ENCODE measurements around the gene COMMD10. TPM values are rescaled to one million over a fixed set of nuclear protein-coding genes. Genes with fewer than 3 reads are reported as not detected.

The COMMD10 gene
- total and polyA plus RNA-seq, 2 experiments from 2014 or later, result 37.7 to 52.2 TPM

DNA sequence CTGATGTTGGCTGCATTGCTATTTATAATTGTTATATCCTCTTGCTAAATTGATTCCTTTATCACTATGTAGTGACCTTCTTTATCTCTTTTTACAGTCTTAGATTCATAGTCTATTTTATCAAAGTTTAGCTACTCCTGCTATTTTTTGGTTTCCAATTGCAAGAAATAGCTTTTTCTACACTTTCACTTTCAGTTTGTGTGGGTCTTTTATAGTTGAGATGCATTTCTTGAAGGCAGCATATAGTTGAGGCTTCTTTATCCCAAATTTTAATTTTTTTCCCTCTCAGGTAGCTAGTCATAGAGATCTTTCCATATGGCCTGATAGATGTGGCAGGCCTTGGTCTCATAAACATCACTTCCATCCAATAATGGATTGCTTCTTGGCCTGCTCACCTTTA is 228.5 kb downstream of the COMMD10 start:
- H3K9me3 ChIP-seq (ENCODE audit: low read depth), result peaks cover 1% of the 10 kb centered on the region

GRCh38 chr5:116315531-116315930 is 230.7 kb downstream of the COMMD10 start:
- H3K4me1 ChIP-seq (ENCODE audit: insufficient read depth), result no peaks in the 10 kb centered on the region
- H3K27me3 ChIP-seq, result no peaks in the 10 kb centered on the region
- TF ChIP-seq EZH2phosphoT487 (IDR thresholded peaks at IDR 0.05; ENCODE audit: low read depth, severe bottlenecking, unreplicated experiment), result no peak
- H3K27ac ChIP-seq, result no peak overlapping the region
- H4K20me1 ChIP-seq (ENCODE audit: insufficient read depth, poor library complexity, severe bottlenecking), result no peaks in the 10 kb centered on the region
- H3K9me3 ChIP-seq (ENCODE audit: low read depth), result no peaks in the 10 kb centered on the region
- no peak overlapping the region for H2AFZ ChIP-seq
- DNase-seq (ENCODE audit: low spot score), result no peak
- H3K79me2 ChIP-seq, result no peaks in the 10 kb centered on the region
- no peak overlapping the region for H3K4me3 ChIP-seq
- H3K36me3 ChIP-seq (replicated peaks; ENCODE audit: insufficient read depth, low read depth), result no peaks in the 10 kb centered on the region
- 64% methylated on average over 2 of the region's 2 CpGs for WGBS (ENCODE audit: low lambda C conversion rate, missing lambda C conversion rate)
- no peaks in the 10 kb centered on the region for H3K9me2 ChIP-seq (replicated peaks; ENCODE audit: insufficient read depth)
- no peak overlapping the region for H3K4me2 ChIP-seq

More for the DNA sequence above, 228.5 kb downstream of the COMMD10 start:
- Histone ChIP-seq H4K20me1 (ENCODE audit: insufficient read depth, poor library complexity, severe bottlenecking) (no peaks in the 10 kb centered on the region), H3K36me3 (replicated peaks; ENCODE audit: insufficient read depth, low read depth) (no peaks in the 10 kb centered on the region), H3K4me2 (no peak overlapping the region), H3K27me3 (no peaks in the 10 kb centered on the region), H3K27ac (no peak overlapping the region), H3K79me2 (no peaks in the 10 kb centered on the region), H3K9me2 (replicated peaks; ENCODE audit: insufficient read depth) (no peaks in the 10 kb centered on the region), H3K4me3 (no peak overlapping the region), H3K4me1 (ENCODE audit: insufficient read depth) (no peaks in the 10 kb centered on the region), H2AFZ (no peak overlapping the region)
- TF ChIP-seq EZH2phosphoT487 (IDR thresholded peaks at IDR 0.05; ENCODE audit: low read depth, severe bottlenecking, unreplicated experiment) (no peak), EZH2 (IDR thresholded peaks at IDR 0.05; ENCODE audit: borderline replicate concordance) (no peak)
- TF ChIP-seq, protein P1, sequence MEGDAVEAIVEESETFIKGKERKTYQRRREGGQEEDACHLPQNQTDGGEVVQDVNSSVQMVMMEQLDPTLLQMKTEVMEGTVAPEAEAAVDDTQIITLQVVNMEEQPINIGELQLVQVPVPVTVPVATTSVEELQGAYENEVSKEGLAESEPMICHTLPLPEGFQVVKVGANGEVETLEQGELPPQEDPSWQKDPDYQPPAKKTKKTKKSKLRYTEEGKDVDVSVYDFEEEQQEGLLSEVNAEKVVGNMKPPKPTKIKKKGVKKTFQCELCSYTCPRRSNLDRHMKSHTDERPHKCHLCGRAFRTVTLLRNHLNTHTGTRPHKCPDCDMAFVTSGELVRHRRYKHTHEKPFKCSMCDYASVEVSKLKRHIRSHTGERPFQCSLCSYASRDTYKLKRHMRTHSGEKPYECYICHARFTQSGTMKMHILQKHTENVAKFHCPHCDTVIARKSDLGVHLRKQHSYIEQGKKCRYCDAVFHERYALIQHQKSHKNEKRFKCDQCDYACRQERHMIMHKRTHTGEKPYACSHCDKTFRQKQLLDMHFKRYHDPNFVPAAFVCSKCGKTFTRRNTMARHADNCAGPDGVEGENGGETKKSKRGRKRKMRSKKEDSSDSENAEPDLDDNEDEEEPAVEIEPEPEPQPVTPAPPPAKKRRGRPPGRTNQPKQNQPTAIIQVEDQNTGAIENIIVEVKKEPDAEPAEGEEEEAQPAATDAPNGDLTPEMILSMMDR (IDR thresholded peaks at IDR 0.05; ENCODE audit: poor library complexity), result no peak
- no peak for DNase-seq (ENCODE audit: low spot score)

GRCh38 chr5:116318091-116318854 is 233.4 kb downstream of the COMMD10 start:
- 95% methylated on average over 4 of the region's 4 CpGs for WGBS (ENCODE audit: low lambda C conversion rate, missing lambda C conversion rate)
- no peaks in the 10 kb centered on the region for H3K9me2 ChIP-seq (replicated peaks; ENCODE audit: insufficient read depth)
- H3K4me3 ChIP-seq, result no peak overlapping the region
- no peak for TF ChIP-seq EZH2 (IDR thresholded peaks at IDR 0.05; ENCODE audit: borderline replicate concordance)
- TF ChIP-seq EZH2phosphoT487 (IDR thresholded peaks at IDR 0.05; ENCODE audit: low read depth, severe bottlenecking, unreplicated experiment), result no peak
- TF ChIP-seq, protein P1 (IDR thresholded peaks at IDR 0.05; ENCODE audit: poor library complexity), result no peak
- no peak overlapping the region for H3K27ac ChIP-seq
- no peaks in the 10 kb centered on the region for H3K36me3 ChIP-seq (replicated peaks; ENCODE audit: insufficient read depth, low read depth)
- no peaks in the 10 kb centered on the region for H3K79me2 ChIP-seq
- H3K4me2 ChIP-seq, result no peak overlapping the region
- no peaks in the 10 kb centered on the region for H3K27me3 ChIP-seq
- no peaks in the 10 kb centered on the region for H3K4me1 ChIP-seq (ENCODE audit: insufficient read depth)
- H4K20me1 ChIP-seq (ENCODE audit: insufficient read depth, poor library complexity, severe bottlenecking), result no peaks in the 10 kb centered on the region
- H2AFZ ChIP-seq, result no peak overlapping the region
- H3K9me3 ChIP-seq (ENCODE audit: low read depth), result no peaks in the 10 kb centered on the region
- no peak for DNase-seq (ENCODE audit: low spot score)

DNA sequence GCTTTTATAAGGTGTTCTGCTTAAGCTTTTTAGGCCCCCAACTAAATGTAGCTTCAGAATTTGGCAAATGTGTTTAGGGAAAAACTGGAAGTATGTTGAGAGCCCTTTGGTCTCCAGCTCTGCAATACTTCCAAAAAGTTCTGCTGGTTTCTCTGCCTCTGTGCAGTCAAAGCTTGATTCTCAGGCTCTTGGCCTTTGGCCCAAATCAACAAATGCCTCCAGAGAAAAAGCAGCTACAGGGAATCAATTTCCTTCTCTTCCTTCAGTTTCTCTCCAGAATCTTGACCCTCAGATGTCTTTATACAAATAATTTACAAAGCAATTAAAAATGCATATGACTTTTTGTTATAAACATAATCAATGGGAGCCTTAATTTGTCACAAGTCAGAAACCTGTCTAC is 235.7 kb downstream of the COMMD10 start:
- Histone ChIP-seq H3K9me2 (replicated peaks; ENCODE audit: insufficient read depth) (no peaks in the 10 kb centered on the region), H3K4me3 (no peak overlapping the region), H3K4me1 (ENCODE audit: insufficient read depth) (no peaks in the 10 kb centered on the region), H3K9me3 (ENCODE audit: low read depth) (no peaks in the 10 kb centered on the region), H3K36me3 (replicated peaks; ENCODE audit: insufficient read depth, low read depth) (no peaks in the 10 kb centered on the region), H2AFZ (no peak overlapping the region), H3K27me3 (no peaks in the 10 kb centered on the region), H3K79me2 (no peaks in the 10 kb centered on the region), H4K20me1 (ENCODE audit: insufficient read depth, poor library complexity, severe bottlenecking) (no peaks in the 10 kb centered on the region), H3K27ac (no peak overlapping the region), H3K4me2 (no peak overlapping the region)
- TF ChIP-seq, protein P1 (IDR thresholded peaks at IDR 0.05; ENCODE audit: poor library complexity), result no peak
- no peak for TF ChIP-seq EZH2phosphoT487 (IDR thresholded peaks at IDR 0.05; ENCODE audit: low read depth, severe bottlenecking, unreplicated experiment)
- no peak for TF ChIP-seq EZH2 (IDR thresholded peaks at IDR 0.05; ENCODE audit: borderline replicate concordance)
- DNase-seq (ENCODE audit: low spot score), result no peak

Measured in hepatocyte (in vitro differentiated cells).